ENCODE results near the gene GPR55.
"Not testable (repeated sequence)": the region's sequence is repeated elsewhere in the genome, so short reads cannot be mapped to it uniquely, and the experiment has no call there.

The GPR55 gene

DNA sequence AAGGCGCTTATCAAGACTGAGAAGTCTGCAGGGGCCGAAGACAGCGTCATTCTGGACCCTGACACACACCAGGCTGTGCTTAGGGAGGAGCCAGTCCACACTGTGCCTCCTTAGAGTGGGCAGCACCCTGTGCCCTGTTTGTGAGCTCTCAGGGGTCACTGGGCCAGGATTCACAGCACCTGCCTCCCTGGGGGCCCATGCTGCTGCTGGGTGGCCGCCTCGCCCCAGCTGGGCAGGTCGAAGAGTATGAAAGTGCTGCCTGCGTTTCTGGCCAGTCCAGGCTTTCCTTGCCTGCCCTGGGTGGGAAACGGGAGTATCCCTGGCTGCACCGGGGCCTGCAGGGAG, 15.4 kb upstream of the GPR55 start:
- H3K9me3 ChIP-seq (ENCODE audit: insufficient read depth, low read depth, low read length) = peaks cover 17% of the 10 kb centered on the region; the same call in 1 of the 2 replicates
- H3K9ac ChIP-seq (ENCODE audit: low read depth, low read length) = no peak overlapping the region; the same call in 1 of the 2 replicates
- no peaks in the 10 kb centered on the region for H3K36me3 ChIP-seq (ENCODE audit: insufficient read depth, low read length)
- H3K27ac ChIP-seq (ENCODE audit: low read depth, low read length) = no peak overlapping the region
- H3K27me3 ChIP-seq (ENCODE audit: insufficient read depth, low read length) = no peaks in the 10 kb centered on the region
- no peaks in the 10 kb centered on the region for H3K4me1 ChIP-seq (ENCODE audit: insufficient read depth, low read length)
- no peak overlapping the region for H3K4me3 ChIP-seq (ENCODE audit: low read length)
- 93% methylated on average over 9 of the region's 9 CpGs for WGBS

DNA sequence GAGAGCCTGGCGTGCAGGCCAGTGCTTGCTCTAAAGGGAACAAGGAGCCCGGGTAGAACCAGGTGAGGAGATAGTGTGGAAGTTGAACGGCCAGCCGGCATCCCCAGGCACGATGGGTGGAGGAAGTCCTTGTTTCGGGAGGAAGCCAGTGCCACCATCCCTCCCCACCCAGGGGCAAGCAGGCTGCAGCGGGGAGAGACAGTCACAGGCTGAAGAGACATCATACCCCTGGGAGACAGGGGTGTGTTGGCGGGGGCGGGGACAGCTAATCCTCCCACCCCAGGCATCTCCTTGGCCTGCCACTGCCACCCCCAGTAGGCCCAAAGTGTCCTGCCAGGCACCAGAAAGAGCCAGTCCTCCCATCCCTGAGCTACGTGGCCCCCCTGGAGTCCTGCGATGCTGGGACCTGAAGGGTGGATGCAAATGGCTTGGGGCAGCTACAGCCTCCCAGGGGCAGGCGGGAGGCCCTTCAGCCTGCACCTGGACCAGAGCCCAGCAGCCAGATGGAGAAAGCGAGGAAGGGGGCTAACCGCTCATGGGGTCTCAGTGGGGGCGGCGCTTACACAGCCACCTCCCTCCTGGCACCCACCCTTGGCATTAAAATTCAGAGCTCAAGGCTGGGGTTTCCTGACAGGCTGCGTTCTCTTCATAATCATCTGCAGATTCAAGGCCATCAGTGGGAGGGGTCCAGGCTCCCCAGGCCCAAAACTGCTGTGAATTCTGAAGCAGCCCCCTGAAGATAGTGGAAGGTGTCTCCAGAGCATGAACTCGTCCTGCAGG, 14.8 kb upstream of the GPR55 start:
- Histone ChIP-seq H3K9ac (ENCODE audit: low read depth, low read length) (no peak overlapping the region; the same call in 1 of the 2 replicates), H3K36me3 (ENCODE audit: insufficient read depth, low read length) (no peaks in the 10 kb centered on the region), H3K4me3 (ENCODE audit: low read length) (no peak overlapping the region), H3K9me3 (ENCODE audit: insufficient read depth, low read depth, low read length) (peaks cover 17% of the 10 kb centered on the region; the same call in 1 of the 2 replicates), H3K27ac (ENCODE audit: low read depth, low read length) (no peak overlapping the region), H3K4me1 (ENCODE audit: insufficient read depth, low read length) (no peaks in the 10 kb centered on the region), H3K27me3 (ENCODE audit: insufficient read depth, low read length) (no peaks in the 10 kb centered on the region)
- 91% methylated on average over 17 of the region's 18 CpGs for WGBS

DNA sequence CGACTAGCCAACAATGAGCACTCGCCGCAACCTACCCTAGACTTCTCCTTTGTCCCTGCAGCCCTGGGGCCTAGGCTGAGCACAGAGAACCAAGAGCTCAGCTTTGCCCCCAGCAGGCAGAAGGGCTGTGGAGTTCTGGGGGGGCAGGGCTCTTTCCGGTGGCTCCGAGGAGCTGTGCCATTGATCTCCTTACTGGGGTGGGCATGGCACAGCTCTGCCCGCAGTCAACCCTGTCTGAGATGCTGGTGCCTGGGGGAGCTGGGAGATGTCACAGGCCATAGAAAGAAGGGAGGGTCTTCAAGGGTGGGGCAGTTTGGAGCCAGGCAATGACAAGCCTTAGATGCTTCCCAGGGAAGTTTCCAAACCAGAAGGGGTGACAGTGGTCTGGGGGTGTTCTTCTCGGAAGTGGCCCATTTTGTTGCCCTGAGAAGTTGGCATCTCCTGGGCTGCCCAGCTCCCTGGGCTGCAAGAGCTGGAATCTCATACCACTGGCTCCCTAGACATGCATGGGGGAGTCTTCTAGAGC, 14.1 kb upstream of the GPR55 start:
- peaks cover 17% of the 10 kb centered on the region; the same call in 1 of the 2 replicates for H3K9me3 ChIP-seq (ENCODE audit: insufficient read depth, low read depth, low read length)
- 95% methylated on average over 7 of the region's 7 CpGs for WGBS
- H3K36me3 ChIP-seq (ENCODE audit: insufficient read depth, low read length) = no peaks in the 10 kb centered on the region
- no peak overlapping the region for H3K27ac ChIP-seq (ENCODE audit: low read depth, low read length)
- no peak overlapping the region for H3K9ac ChIP-seq (ENCODE audit: low read depth, low read length)
- H3K4me3 ChIP-seq (ENCODE audit: low read length) = no peak overlapping the region
- H3K27me3 ChIP-seq (ENCODE audit: insufficient read depth, low read length) = no peaks in the 10 kb centered on the region
- no peaks in the 10 kb centered on the region for H3K4me1 ChIP-seq (ENCODE audit: insufficient read depth, low read length)

DNA sequence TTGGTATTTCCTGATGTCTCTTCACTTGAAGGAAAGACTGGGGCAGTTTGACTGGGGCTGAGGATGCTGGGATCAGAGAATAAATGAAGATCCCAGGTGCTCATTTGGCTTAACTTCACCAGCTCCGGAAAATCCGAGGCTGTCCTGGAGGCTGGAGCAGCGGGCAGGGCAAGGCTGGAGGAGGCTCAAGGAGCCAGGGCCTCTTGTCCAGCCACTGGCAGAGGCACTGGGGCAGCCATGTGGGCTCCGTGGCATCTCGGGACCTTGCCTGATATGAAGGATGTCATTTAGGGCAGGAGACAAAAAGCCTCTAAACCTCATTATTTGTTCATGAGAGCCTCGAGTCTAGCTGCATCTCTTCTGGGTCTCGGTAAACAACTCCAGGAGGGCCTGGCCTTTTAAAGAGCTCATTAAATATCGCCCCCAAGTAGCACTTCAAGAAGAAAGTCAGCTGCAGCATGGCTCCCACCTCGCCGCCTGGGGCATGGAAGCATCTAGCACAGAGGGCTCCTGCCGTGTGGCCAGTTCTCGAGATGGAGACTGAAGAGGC, 13.5 kb upstream of the GPR55 start:
- Histone ChIP-seq H3K27me3 (ENCODE audit: insufficient read depth, low read length) (no peaks in the 10 kb centered on the region), H3K4me1 (ENCODE audit: insufficient read depth, low read length) (no peaks in the 10 kb centered on the region), H3K27ac (ENCODE audit: low read depth, low read length) (no peak overlapping the region), H3K9me3 (ENCODE audit: insufficient read depth, low read depth, low read length) (peaks cover 17% of the 10 kb centered on the region; the same call in 1 of the 2 replicates), H3K9ac (ENCODE audit: low read depth, low read length) (no peak overlapping the region), H3K4me3 (ENCODE audit: low read length) (no peak overlapping the region), H3K36me3 (ENCODE audit: insufficient read depth, low read length) (no peaks in the 10 kb centered on the region)
- whole genome bisulfite sequencing = 88% methylated on average over 12 of the region's 12 CpGs

DNA sequence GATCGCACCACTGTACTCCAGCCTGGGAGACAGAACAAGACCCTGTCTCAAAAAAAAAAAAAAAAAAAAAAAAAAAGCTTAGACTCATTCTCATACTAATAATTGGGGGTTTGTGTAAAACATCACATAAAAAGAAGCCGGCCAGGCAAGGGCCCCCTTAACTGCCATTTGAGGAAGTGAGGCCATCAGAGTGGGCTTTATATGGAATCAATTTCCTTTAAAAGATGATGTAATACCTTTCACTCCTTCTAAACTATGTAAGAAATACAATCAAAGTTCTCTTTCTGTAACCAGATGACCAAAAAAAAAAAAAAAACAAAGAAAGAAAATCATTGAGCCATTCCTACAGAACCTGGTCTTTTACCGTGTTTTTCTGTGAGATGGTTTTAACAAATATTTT, 13.1 kb upstream of the GPR55 start:
- WGBS = 97% methylated on average over 2 of the region's 3 CpGs
- Histone ChIP-seq H3K4me1 (ENCODE audit: insufficient read depth, low read length) (no peaks in the 10 kb centered on the region), H3K27ac (ENCODE audit: low read depth, low read length) (no peak overlapping the region), H3K4me3 (ENCODE audit: low read length) (no peak overlapping the region), H3K9me3 (ENCODE audit: insufficient read depth, low read depth, low read length) (peaks cover 17% of the 10 kb centered on the region; the same call in 1 of the 2 replicates), H3K27me3 (ENCODE audit: insufficient read depth, low read length) (no peaks in the 10 kb centered on the region), H3K36me3 (ENCODE audit: insufficient read depth, low read length) (no peaks in the 10 kb centered on the region), H3K9ac (ENCODE audit: low read depth, low read length) (no peak overlapping the region)

DNA sequence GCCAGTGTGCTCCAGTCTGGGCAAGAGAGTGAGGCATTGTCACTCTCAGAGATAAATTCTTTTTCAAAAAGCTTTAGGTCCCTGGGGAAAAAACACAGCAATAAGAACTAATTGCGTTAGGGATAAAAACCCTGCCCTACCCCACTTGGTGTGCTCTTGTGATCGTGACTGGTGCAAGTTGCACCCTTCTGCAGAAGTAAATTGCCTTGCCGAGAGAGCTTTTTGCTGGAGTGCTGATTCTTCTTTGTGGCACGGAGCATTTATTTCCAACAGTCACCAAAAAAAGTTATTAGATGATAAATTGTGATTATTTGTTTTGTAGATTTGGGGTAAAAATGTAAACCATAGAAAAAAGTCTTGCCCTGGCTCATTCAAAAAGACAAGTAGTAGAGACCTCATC, 12.3 kb upstream of the GPR55 start:
- Histone ChIP-seq H3K4me3 (ENCODE audit: low read length) (no peak overlapping the region), H3K27me3 (ENCODE audit: insufficient read depth, low read length) (no peaks in the 10 kb centered on the region), H3K9me3 (ENCODE audit: insufficient read depth, low read depth, low read length) (peaks cover 17% of the 10 kb centered on the region; the same call in 1 of the 2 replicates), H3K27ac (ENCODE audit: low read depth, low read length) (no peak overlapping the region), H3K36me3 (ENCODE audit: insufficient read depth, low read length) (no peaks in the 10 kb centered on the region), H3K9ac (ENCODE audit: low read depth, low read length) (no peak overlapping the region), H3K4me1 (ENCODE audit: insufficient read depth, low read length) (no peaks in the 10 kb centered on the region)
- 98% methylated on average over 4 of the region's 4 CpGs for WGBS

DNA sequence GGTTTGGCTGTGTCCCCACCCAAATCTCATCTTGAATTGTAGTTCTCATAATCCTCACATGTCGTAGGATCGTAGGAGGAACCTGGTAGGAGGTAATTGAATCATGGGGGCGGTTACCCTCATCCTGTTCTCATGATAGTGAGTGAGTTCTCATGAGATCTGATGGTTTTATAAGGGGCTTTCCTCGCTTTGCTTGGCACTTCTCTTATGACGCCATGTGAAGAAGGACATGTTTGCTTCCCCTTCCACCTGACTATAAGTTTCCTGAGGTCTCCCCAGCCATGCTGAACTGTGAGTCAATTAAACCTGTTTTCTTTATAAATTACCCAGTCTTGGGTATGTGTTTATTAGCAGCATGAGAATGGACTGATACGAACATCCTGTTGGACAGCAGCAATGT, 11.2 kb upstream of the GPR55 start:
- H3K36me3 ChIP-seq (ENCODE audit: insufficient read depth, low read length); H3K9ac ChIP-seq (ENCODE audit: low read depth, low read length); H3K27ac ChIP-seq (ENCODE audit: low read depth, low read length); H3K4me3 ChIP-seq (ENCODE audit: low read length); H3K27me3 ChIP-seq (ENCODE audit: insufficient read depth, low read length); H3K4me1 ChIP-seq (ENCODE audit: insufficient read depth, low read length): not testable (repeated sequence)
- whole genome bisulfite sequencing = 89% methylated on average over 6 of the region's 6 CpGs
- peaks cover 17% of the 10 kb centered on the region; the same call in 1 of the 2 replicates for H3K9me3 ChIP-seq (ENCODE audit: insufficient read depth, low read depth, low read length)

DNA sequence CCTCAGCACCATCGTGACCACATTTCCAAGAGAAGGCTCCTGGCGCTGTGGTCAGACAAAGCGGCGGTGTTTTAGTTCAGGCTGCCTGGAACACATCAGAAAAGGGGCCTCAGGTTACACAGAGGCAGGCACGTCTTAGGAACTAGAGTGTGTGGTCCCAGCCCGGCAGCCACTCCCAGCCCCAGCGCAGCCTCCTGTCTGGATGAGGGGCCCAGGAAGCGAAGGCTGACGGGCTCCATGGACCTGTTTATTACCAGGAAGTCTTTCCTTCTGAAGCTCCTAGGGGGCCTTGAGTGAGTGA, 10.0 kb upstream of the GPR55 start:
- 93% methylated on average over 9 of the region's 9 CpGs for whole genome bisulfite sequencing
- Histone ChIP-seq H3K4me3 (ENCODE audit: low read length) (no peak overlapping the region), H3K9me3 (ENCODE audit: insufficient read depth, low read depth, low read length) (peaks cover 17% of the 10 kb centered on the region; the same call in 1 of the 2 replicates), H3K4me1 (ENCODE audit: insufficient read depth, low read length) (no peaks in the 10 kb centered on the region), H3K36me3 (ENCODE audit: insufficient read depth, low read length) (no peaks in the 10 kb centered on the region), H3K9ac (ENCODE audit: low read depth, low read length) (no peak overlapping the region), H3K27me3 (ENCODE audit: insufficient read depth, low read length) (no peaks in the 10 kb centered on the region), H3K27ac (ENCODE audit: low read depth, low read length) (no peak overlapping the region)

DNA sequence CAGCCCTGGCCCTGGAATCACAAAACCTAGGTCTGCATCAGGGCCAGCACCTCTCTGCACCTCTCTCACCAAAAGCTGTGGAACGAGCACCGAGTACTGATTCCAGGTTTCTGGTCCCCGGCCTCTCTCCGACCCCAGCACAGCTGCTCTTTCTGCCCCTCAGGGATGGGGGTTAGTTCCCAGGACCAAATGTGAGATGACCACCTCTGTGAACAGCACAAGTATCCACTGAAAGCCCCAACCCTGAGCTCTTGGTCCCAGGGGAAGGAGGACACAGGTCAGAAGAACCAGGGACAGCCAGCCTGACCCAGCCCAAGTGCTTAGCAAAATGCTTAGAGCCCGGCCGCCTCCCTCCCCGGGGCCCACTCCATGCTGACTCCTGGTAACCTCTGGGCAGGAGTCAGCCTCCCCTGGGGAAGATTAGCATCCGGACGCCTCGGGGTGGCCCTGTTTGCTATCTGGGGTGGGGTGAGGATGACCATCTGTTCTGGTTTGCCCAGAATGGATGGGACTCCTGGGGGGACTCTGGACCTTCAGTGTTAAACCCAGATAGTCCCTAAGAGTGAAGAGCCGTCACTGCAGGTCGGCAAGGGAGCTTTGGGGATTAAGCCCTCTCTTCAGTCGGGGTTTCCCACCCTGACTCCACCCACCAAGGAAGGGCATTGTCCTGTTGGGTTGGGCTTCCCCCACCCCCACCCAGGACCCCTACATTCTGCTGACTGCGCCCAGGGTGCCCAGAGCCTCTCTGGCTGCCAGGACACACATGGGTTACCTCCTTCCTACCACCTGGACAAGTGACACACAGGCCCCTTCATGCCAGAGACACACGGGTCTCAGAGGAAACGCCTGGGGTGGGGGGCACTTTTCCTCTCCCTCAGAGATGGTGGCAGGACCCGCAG, 9.4 kb upstream of the GPR55 start:
- H3K27me3 ChIP-seq (ENCODE audit: insufficient read depth, low read length) = no peaks in the 10 kb centered on the region
- WGBS = 91% methylated on average over 17 of the region's 17 CpGs
- H3K9ac ChIP-seq (ENCODE audit: low read depth, low read length) = no peak overlapping the region
- no peak overlapping the region for H3K4me3 ChIP-seq (ENCODE audit: low read length)
- no peaks in the 10 kb centered on the region for H3K36me3 ChIP-seq (ENCODE audit: insufficient read depth, low read length)
- peaks cover 17% of the 10 kb centered on the region; the same call in 1 of the 2 replicates for H3K9me3 ChIP-seq (ENCODE audit: insufficient read depth, low read depth, low read length)
- no peak overlapping the region for H3K27ac ChIP-seq (ENCODE audit: low read depth, low read length)
- H3K4me1 ChIP-seq (ENCODE audit: insufficient read depth, low read length) = no peaks in the 10 kb centered on the region

DNA sequence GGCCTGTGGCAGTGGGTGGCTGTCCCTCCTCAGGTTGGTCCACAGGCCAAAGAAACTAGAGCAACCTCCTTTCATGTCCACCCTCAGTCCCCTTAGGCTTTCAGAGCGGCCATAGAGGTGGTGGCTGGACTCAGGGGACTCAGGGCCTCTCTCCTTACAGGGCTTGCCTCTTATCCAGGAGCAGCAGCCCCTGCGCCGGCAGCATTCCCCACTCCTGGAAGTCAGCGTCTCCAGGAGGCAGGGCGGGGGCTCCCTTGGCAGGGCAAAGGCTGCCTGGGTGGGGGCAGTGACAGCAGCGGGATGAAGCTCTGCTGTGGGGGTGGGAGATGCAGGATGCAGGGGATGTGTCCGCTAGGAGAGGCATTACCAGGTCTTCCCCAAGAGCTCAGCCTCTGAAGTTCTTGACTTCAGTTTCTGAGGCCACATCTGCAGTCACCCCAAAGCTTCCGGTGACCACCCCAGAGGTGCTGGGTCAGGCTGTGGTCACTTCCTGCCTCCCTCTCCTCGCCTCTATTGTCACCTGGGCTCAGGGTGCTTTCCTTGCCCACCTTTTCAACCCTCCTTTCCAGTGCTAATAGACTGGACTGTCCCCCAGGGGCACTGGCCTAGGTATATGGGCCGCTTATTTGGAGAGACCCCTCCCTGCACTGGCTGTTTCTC, 8.6 kb upstream of the GPR55 start:
- no peak overlapping the region for H3K27ac ChIP-seq (ENCODE audit: low read depth, low read length)
- no peaks in the 10 kb centered on the region for H3K36me3 ChIP-seq (ENCODE audit: insufficient read depth, low read length)
- H3K9me3 ChIP-seq (ENCODE audit: insufficient read depth, low read depth, low read length) = peaks cover 17% of the 10 kb centered on the region; the same call in 1 of the 2 replicates
- no peaks in the 10 kb centered on the region for H3K4me1 ChIP-seq (ENCODE audit: insufficient read depth, low read length)
- no peaks in the 10 kb centered on the region for H3K27me3 ChIP-seq (ENCODE audit: insufficient read depth, low read length)
- no peak overlapping the region for H3K4me3 ChIP-seq (ENCODE audit: low read length)
- no peak overlapping the region for H3K9ac ChIP-seq (ENCODE audit: low read depth, low read length)
- WGBS = 80% methylated on average over 10 of the region's 10 CpGs
